ENCODE data around the gene EVI2A.

Gene EVI2A

DNA sequence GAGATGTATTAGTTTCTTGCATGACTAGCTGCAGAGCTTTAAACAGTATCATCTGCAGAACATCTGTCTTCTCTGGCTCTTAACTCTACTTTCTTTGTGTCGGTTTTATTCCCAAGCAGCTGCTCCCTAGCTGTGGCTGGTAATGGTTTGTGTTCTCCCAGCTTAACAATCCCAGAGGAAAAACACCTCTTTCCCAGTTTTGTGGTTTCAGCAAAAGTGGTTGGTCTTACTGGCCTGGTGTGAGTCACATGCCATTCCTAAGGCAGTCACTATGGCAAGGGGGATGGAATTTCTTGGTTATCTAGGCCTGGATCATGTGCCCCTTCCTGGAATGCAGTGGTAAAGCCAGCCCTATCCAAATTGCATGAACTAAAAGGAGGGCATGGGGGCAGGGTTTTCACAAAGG, 51.8 kb downstream of the EVI2A start:
- Histone ChIP-seq H3K9me3 (ENCODE audit: insufficient read depth, low read depth, low read length) (no peaks in the 10 kb centered on the region), H3K4me3 (ENCODE audit: low read length, poor library complexity, severe bottlenecking) (no peak overlapping the region), H3K9ac (ENCODE audit: low read depth, low read length, poor library complexity, severe bottlenecking) (no peak overlapping the region), H4K20me1 (ENCODE audit: insufficient read depth, low read length, poor library complexity, severe bottlenecking) (no peaks in the 10 kb centered on the region), H3K4me2 (ENCODE audit: low read depth, low read length, poor library complexity, severe bottlenecking) (no peak overlapping the region), H3K27me3 (ENCODE audit: insufficient read depth, low read length, poor library complexity, severe bottlenecking) (no peaks in the 10 kb centered on the region), H3K79me2 (ENCODE audit: insufficient read depth, low read length) (no peaks in the 10 kb centered on the region), H3K36me3 (ENCODE audit: insufficient read depth, low read length) (peaks cover 39% of the 10 kb centered on the region; the same call in 1 of the 2 replicates), H3K9me2 (replicated peaks; ENCODE audit: low read depth, low read length) (no peaks in the 10 kb centered on the region), H2AFZ (ENCODE audit: low read length) (no peak overlapping the region), H3F3A (ENCODE audit: low read depth) (no peaks in the 10 kb centered on the region), H3K4me1 (ENCODE audit: insufficient read depth, low read length, poor library complexity, severe bottlenecking) (no peaks in the 10 kb centered on the region)
- no peak for TF ChIP-seq EZH2phosphoT487 (IDR thresholded peaks at IDR 0.05; ENCODE audit: borderline replicate concordance)
- TF ChIP-seq, protein P1, sequence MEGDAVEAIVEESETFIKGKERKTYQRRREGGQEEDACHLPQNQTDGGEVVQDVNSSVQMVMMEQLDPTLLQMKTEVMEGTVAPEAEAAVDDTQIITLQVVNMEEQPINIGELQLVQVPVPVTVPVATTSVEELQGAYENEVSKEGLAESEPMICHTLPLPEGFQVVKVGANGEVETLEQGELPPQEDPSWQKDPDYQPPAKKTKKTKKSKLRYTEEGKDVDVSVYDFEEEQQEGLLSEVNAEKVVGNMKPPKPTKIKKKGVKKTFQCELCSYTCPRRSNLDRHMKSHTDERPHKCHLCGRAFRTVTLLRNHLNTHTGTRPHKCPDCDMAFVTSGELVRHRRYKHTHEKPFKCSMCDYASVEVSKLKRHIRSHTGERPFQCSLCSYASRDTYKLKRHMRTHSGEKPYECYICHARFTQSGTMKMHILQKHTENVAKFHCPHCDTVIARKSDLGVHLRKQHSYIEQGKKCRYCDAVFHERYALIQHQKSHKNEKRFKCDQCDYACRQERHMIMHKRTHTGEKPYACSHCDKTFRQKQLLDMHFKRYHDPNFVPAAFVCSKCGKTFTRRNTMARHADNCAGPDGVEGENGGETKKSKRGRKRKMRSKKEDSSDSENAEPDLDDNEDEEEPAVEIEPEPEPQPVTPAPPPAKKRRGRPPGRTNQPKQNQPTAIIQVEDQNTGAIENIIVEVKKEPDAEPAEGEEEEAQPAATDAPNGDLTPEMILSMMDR (conservative IDR thresholded peaks at IDR 0.05; ENCODE audit: low read length), result no peak

DNA sequence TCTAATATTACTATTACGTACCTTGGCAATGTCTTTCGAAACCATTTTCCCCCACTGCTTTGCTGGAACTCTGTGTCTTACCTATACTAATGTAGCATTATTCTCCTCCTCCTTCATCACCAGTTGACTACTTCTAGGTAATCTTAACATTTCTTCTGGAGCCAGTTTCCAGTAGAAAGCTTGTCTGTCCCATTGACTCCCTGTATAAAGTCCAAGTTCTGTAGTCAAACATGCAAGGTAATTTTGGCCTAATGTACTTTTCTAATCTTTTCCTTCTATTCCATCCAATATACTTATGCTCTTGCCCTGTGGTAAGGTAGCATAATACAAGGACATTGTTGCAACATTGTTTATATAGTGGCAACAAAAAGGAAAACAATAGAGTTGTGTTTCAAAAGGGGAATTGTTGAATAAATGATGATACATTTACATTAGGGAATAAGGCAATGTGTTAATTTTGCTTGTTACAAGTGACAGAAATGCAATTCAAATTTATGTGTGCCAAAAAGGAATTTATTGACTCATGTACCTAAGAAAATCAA, 52.3 kb downstream of the EVI2A start:
- Histone ChIP-seq H3K4me1 (ENCODE audit: insufficient read depth, low read length, poor library complexity, severe bottlenecking) (no peaks in the 10 kb centered on the region), H3K4me2 (ENCODE audit: low read depth, low read length, poor library complexity, severe bottlenecking) (no peak overlapping the region), H3K79me2 (ENCODE audit: insufficient read depth, low read length) (no peaks in the 10 kb centered on the region), H3K9me2 (replicated peaks; ENCODE audit: low read depth, low read length) (no peaks in the 10 kb centered on the region), H3K36me3 (ENCODE audit: insufficient read depth, low read length) (peaks cover 37% of the 10 kb centered on the region; the same call in 1 of the 2 replicates), H3K4me3 (ENCODE audit: low read length, poor library complexity, severe bottlenecking) (no peak overlapping the region), H3K9ac (ENCODE audit: low read depth, low read length, poor library complexity, severe bottlenecking) (no peak overlapping the region), H4K20me1 (ENCODE audit: insufficient read depth, low read length, poor library complexity, severe bottlenecking) (no peaks in the 10 kb centered on the region), H3K27me3 (ENCODE audit: insufficient read depth, low read length, poor library complexity, severe bottlenecking) (no peaks in the 10 kb centered on the region), H3F3A (ENCODE audit: low read depth) (no peaks in the 10 kb centered on the region), H2AFZ (ENCODE audit: low read length) (no peak overlapping the region), H3K9me3 (ENCODE audit: insufficient read depth, low read depth, low read length) (no peaks in the 10 kb centered on the region)
- TF ChIP-seq, protein P1 (conservative IDR thresholded peaks at IDR 0.05; ENCODE audit: low read length), result no peak
- TF ChIP-seq EZH2phosphoT487 (IDR thresholded peaks at IDR 0.05; ENCODE audit: borderline replicate concordance), result no peak

All from Loucy (cell line).